GM18873 (cell line): ENCODE data around the gene KCNJ6.
"Not testable (repeated sequence)": the region's sequence is repeated elsewhere in the genome, so short reads cannot be mapped to it uniquely, and the experiment has no call there.

ENCODE experiments used
- ATAC-seq: cut with Tn5 transposase; IDR thresholded peaks from one replicate; pipeline ENCODE4 v1.9.1; 2021; ENCODE audit warnings: mild to moderate bottlenecking, moderate library complexity, moderate number of reproducible peaks; ENCODE audit not compliant: unreplicated experiment, low FRiP score

The KCNJ6 gene

GRCh38 chr21:37748351-37748750 lies 167.9 kb downstream of the KCNJ6 start:
- ATAC-seq: no peak

DNA sequence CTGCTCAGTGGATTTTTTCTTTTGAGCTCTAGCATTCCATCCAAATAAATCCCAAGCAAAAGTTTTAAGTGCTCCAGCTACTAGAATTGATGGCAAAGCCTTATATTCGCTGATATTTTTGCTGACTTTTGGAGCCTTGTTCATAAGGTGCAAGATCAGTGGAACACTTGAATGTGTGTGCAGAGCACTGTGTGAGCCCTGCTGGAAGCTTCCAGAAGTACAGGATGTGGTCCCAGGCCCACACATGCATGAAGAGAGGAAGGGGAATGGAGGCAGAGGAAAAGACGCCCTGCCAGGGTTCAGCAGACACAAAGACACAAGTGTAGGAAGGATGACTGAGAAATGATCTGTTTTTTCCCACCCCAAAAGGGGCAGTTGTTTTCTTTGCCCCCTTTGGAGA lies 169.4 kb downstream of the KCNJ6 start:
- ATAC-seq: no peak

DNA sequence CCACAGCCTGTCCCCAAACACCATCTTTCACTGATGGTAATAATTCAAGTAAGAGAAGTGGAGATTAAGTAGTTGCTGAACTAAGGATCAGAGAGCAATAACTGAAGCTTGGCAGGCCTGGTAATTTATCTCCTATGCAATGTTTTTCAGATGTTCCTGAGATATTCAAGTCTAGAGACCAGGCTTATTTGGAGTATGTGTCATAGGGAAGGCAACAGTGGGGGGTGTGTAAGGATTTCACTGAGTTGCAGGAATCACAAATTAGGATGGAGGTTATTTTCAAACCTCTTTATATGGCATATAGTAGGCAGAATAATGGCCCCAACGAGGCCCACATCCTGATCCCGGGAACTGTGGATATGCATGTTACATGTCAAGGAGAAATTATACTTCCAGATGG lies 171.7 kb downstream of the KCNJ6 start:
- ATAC-seq: no peak

GRCh38 chr21:37742532-37742931 lies 173.7 kb downstream of the KCNJ6 start:
- no peak for ATAC-seq

DNA sequence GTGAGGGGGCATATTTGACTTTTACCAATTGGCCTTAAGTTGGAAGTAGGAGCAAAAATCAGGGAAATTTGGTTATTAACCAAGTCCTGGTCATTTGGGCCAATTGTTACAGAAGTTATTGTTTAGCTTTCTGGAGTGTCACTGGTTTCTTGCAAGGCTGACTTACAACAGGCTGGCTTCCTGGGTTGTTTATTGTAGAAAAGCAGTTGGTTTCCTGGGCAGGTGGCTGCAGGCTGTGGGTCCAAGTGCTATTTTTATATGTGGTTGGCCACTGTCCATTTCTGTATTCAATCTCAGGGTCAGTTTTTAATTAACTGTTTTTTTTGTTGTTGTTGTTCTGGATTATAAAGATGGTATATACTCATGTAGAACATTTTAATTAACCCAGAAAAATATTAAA lies 174.1 kb downstream of the KCNJ6 start:
- no peak for ATAC-seq

DNA sequence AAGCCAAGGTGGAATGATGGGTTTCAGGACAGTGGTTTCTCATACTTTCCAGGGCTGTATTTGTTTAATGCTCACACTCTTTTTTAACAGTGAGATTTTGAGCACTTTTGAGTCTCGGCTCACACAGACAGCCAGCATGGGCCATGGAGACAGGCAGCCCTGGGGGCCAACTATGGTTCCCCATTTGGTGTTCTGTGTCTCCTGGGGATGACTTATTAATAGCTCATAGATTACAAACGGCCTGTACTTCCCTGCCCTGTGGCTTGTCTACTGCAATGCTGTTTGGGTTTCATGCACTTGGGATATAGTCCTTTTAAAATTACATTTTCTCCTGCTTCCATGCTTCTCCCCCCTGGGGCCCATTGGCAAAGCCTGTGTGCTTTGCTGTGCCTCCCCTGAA lies 178.3 kb downstream of the KCNJ6 start:
- ATAC-seq: no peak

DNA sequence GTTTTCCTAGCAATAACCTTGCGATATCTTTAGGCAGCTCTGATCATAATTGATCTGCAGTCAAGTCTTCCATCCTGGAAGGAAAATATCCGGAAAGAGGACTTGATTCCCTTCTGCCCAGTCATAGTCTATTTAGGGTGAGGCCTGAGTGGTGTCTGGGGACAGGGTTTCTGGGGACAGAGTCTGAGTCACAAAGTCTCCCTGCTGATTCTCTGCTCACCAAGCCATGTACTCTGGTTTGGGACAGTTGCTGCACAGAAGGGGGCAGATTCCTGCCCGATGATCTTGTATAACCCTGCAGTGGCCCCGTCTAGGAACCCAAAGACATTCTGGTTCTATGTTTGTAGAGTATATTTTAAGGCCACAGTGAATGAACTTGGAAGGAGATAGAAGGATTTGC lies 178.8 kb downstream of the KCNJ6 start:
- ATAC-seq: no peak

DNA sequence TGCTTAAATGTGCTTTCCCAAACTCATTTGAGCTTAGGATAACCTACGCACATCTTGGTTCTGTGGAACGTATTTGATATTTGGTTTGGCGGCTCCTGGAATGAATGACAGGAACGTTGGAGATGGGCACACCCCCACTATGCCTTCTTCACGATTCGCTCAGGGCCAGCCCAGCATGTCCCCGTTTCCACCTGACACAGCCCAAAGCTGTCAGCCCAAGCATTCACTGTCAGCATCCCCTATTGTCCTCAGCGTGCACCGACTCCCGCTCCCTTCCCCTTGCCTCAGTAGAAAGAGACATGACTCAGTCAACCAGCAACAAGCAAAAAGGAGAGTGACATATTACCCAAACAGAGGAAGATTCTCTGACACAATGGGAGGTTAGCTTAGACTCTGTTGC lies 181.4 kb downstream of the KCNJ6 start:
- no peak for ATAC-seq

- no peak for ATAC-seq
Observed at GRCh38 chr21:37732927-37733326, 183.3 kb downstream of the KCNJ6 start.

DNA sequence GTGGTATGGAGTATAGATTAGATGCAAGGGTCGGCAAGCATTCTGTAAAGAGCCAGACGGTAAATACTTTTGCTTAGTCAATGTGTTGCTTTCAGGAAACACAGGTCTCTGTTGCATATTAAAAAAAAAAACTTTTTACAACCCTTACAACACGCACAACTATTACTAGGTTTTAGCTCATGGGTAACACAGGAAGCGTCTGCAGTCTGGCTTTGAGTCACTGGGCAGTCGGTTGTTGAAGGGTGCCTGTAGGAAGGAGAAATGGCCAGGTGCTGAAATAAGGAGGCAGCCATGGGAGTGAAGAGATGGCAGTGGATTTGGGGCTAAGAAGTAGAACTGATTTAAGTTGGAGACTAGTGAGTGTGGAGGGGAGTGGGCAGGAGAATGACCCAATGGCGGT lies 192.1 kb downstream of the KCNJ6 start:
- ATAC-seq: no peak

DNA sequence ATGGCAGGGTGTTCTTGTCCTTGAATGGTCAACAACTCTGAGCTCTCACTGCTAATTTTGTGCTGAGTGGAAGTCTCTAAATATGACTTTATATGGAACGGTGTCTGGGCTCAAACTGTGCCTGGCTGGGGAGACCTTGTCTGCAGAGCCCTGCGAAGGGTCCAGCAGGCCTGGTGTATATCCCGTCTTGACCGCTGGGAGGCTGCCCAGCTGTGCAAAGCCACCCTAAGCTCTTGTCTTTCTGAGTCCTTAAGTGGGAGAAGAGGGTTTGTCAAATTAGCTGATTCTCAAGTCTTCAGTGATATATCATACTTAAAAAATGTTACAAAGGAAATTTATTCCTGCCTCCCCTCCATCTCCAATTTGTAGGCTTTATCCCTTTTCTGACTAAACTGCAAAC lies 198.7 kb downstream of the KCNJ6 start:
- ATAC-seq: no peak

- not testable (repeated sequence) for ATAC-seq
Observed at GRCh38 chr21:37712569-37712934, 203.7 kb downstream of the KCNJ6 start.

DNA sequence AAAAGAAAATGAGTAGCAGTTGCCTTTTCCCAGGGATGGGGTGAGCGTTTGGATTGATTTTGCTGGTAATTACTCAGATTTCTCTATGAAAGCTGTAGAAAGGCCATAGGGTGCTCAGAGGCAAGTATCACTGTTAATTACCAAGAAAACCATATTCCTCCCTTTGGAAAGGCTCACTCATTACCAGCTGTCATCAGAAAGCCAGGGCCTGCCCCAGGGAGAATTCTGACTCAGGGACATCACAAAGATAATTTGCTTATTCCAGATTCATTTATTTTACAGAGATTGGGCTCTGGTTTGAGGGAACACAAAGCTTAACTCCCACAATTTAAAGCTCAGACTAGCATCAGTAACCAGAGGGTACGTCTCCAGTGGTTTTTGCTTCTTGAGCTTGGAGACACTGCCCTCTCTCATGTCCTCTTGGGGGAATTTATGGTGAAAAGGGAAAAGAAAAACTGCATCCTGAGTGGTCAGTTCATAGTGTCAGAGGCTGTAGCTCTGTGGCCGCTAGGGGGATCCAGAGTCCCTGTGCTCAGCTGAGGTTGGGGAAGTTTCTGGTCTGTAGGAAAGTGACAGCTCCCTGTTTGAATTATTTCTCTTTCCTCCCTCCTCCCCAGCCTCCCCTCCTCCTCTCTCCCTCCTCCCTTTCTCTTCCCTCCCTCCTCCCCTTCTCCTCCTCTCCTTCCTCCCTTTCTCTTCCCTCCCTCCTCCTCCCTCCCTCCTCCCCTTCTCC lies 204.3 kb downstream of the KCNJ6 start:
- no peak for ATAC-seq

- no peak for ATAC-seq
Observed at GRCh38 chr21:37711286-37711829, 204.9 kb downstream of the KCNJ6 start.

DNA sequence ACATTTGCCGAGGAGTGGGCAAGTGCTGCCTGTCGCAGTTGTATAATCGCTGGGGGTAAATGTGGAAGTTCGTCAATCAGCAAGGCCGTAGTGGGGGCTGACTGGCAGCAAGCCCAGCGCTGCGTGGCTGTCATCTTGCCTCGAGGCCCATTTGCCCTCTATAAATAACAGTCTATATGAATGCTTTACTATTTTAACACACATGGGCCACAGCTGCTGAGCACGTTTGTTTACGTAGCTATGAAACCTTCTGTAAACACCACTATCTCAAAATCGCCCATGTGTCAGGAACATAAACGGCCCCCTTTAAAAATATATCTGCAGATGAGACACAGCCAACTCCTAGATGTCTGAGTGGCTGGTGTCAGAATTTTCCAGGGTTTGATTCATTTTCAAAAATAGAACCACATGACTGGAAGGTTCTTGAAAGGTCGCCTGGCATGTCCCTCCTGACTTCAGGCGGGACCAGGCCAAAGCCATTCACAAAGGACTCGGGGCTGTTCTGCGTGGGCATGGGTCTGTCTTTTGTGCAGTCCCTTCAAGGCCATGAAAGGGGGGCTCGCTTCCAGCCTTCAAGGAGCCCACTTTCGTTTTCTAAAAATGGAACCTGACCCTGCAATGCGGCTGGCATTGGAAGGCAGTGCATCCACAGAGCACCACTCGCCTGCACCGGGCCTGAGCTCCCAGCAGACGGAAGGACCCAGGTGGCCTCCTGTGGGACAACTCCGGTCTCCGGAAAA lies 205.5 kb downstream of the KCNJ6 start:
- ATAC-seq: no peak

DNA sequence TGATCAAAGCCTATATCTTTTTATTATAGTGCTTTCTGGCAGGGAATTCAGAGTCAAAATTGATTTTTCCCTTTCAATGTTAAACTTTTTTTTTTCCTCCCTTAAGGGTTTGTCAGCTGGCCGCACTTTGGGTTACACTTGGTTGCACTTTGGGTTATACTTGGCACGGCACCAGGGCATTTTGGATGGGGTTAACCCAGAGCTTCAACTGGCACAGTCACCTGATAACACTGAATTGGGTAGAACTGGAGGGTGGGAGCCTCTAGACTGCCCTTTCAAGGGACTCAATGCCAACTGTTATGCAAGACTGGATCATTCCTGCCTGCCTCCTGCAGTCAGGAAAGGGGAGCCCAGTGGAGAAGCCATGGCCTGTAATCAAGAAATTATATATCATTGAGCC lies 211.5 kb downstream of the KCNJ6 start:
- ATAC-seq: no peak

- ATAC-seq: no peak
Observed at GRCh38 chr21:37702241-37702640, 214.0 kb downstream of the KCNJ6 start.

- ATAC-seq: peak; percentile 82
Observed at GRCh38 chr21:37700641-37701202, 215.5 kb downstream of the KCNJ6 start.

DNA sequence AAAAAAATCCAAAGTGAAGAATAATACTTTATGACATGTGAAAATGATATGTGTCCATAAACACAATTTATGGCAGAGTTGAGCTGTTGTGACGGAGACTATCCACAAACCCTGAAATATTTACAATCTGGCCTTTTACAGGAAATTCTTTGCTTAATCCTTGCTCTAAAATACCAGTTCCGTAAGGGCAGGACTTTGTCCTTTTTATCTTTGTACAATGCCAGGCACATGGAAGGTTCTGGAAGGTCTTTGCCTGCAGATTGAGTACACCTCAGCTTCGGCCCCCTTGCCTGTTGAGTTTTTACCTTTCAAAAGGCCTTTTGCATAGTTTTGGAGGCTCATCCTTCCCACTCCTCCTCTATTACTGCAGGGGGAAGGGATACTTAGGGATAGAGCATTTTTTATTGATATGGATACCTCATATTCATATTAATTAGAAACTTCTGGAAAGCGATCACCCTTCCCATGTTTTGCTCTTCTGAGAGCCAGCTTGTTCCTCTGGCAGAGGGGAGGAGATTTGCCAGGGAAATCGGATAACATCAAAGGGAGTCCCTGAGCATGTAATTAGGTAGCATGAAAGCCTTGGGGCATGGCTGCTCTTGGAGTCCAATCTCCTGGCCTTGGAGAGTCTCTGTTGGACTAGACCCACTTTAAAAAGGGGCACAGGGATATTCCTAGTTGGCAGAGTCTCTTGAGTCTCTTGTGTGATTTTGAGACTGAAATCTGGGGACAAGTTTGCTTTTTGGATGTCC lies 217.1 kb downstream of the KCNJ6 start:
- no peak for ATAC-seq

GRCh38 chr21:37696936-37697335 lies 219.3 kb downstream of the KCNJ6 start:
- ATAC-seq: no peak

- ATAC-seq: no peak
Observed at GRCh38 chr21:37695111-37695510, 221.1 kb downstream of the KCNJ6 start.
